Endothelial cell of umbilical vein (primary cell): ENCODE measurements around the gene ZNF33B. TPM values are rescaled to one million over a fixed set of nuclear protein-coding genes. Genes with fewer than 3 reads are reported as not detected.

ENCODE experiments used
- BruUV-seq: library from RNA; stranded (reverse); fragments of 400-500 nt; replicated peaks from 2 replicates; lab custom pipeline; 2021; lab: Mats Ljungman, UMichigan
- CTCF ChIA-PET: fragments of 300-600, 350-600 bp; sonication (Branson Sonifier 250); formaldehyde crosslinking; loops from one replicate; lab custom pipeline; 2021; ENCODE audit warnings: antibody characterized with exemption, inconsistent platforms; lab: Charles Lee
- POLR2A ChIA-PET: fragments of 300-600, 350-600 bp; sonication (Branson Sonifier 250); formaldehyde crosslinking; loops from one replicate; lab custom pipeline; 2021; ENCODE audit warnings: antibody characterized with exemption, inconsistent platforms; lab: Charles Lee
- DNase-seq: peaks from one replicate; pipeline ENCODE4 v3.0.0-alpha.2; 2011; ENCODE audit warnings: low read depth, low spot score
- FAIRE-seq: peaks from 2 replicates; lab custom pipeline; 2011; peaks lifted over from hg19 to GRCh38; lab: Jason Lieb, UNC
- H2AFZ ChIP-seq: 2 replicates; pipeline ENCODE4 v1.6.0; 2012; ENCODE audit warnings: low read depth, low read length, control low read depth, inconsistent platforms
- H3K27ac ChIP-seq: 2 replicates; pipeline ENCODE4 v1.5.1; 2011; ENCODE audit warnings: low read depth, mild to moderate bottlenecking, control low read depth, low read length, moderate library complexity; ENCODE audit not compliant: insufficient read depth
- H3K27me3 ChIP-seq, 2 experiments: 2 replicates each; pipeline versions ENCODE4 v1.6.0 to v1.6.1; 2011; ENCODE audit warnings: low read length in 2 of 2, mixed read lengths in 1 of 2; ENCODE audit not compliant: control insufficient read depth in 2 of 2, insufficient read depth in 2 of 2
- H3K36me3 ChIP-seq, 2 experiments: 2 replicates in 1 of 2; 3 replicates in 1 of 2; pipeline ENCODE4 v1.5.1; 2011; ENCODE audit warnings: low read length in 2 of 2, mild to moderate bottlenecking in 1 of 2, moderate library complexity in 1 of 2; ENCODE audit not compliant: control insufficient read depth in 2 of 2, insufficient read depth in 2 of 2; ENCODE audit errors: extremely low read depth in 1 of 2
- H3K4me1 ChIP-seq: 3 replicates; pipeline ENCODE4 v1.5.1; 2011; ENCODE audit warnings: mild to moderate bottlenecking, low read length; ENCODE audit not compliant: control insufficient read depth, insufficient read depth; ENCODE audit errors: extremely low read depth
- H3K4me2 ChIP-seq: 2 replicates; pipeline ENCODE4 v1.6.1; 2011; ENCODE audit warnings: low read length, control low read depth, mixed read lengths; ENCODE audit not compliant: insufficient read depth
- H3K4me3 ChIP-seq, 3 experiments: fragments of 200-600 bp in 1 of 3; sonication (generic), shearing (Covaris generic) in 1 of 3; replicated peaks in 1 of 3; 2 replicates each; pipeline ENCODE4 v1.5.1; 2011 to 2016; ENCODE audit warnings: control low read depth in 3 of 3, low read length in 3 of 3, mild to moderate bottlenecking in 2 of 3, inconsistent platforms in 1 of 3, low read depth in 1 of 3, moderate library complexity in 1 of 3; ENCODE audit not compliant: insufficient read depth in 1 of 3
- H3K79me2 ChIP-seq: 2 replicates; pipeline ENCODE4 v1.6.0; 2012; ENCODE audit warnings: low read length, inconsistent platforms; ENCODE audit not compliant: control insufficient read depth, insufficient read depth
- H3K9ac ChIP-seq: replicated peaks from 2 replicates; pipeline ENCODE3; 2011; ENCODE audit warnings: low read length, control low read depth; ENCODE audit not compliant: insufficient read depth; ENCODE audit errors: extremely low read depth
- H3K9me1 ChIP-seq: replicated peaks from 3 replicates; pipeline ENCODE4 v1.6.0; 2011; ENCODE audit warnings: mild to moderate bottlenecking, low read length; ENCODE audit not compliant: control insufficient read depth, insufficient read depth; ENCODE audit errors: extremely low read depth
- H3K9me3 ChIP-seq: replicated peaks from 2 replicates; pipeline ENCODE4 v1.5.1; 2012; ENCODE audit warnings: low read length, inconsistent platforms; ENCODE audit not compliant: control insufficient read depth, insufficient read depth
- H4K20me1 ChIP-seq: replicated peaks from 2 replicates; pipeline ENCODE3; 2011; ENCODE audit warnings: mild to moderate bottlenecking, low read length; ENCODE audit not compliant: control insufficient read depth, insufficient read depth; ENCODE audit errors: extremely low read depth
- EZH2 ChIP-seq: IDR thresholded peaks from 2 replicates; pipeline ENCODE4 v1.6.1; 2012; ENCODE audit warnings: borderline replicate concordance, low read depth, mild to moderate bottlenecking, moderate library complexity, low read length, inconsistent platforms; ENCODE audit not compliant: severe bottlenecking
- FOS ChIP-seq: IDR thresholded peaks from 2 replicates; pipeline ENCODE4 v1.6.1; 2011; ENCODE audit warnings: mild to moderate bottlenecking, low read length, moderate library complexity, borderline replicate concordance; ENCODE audit not compliant: insufficient read depth
- GATA2 ChIP-seq: IDR thresholded peaks from 2 replicates; pipeline ENCODE4 v1.7.0; 2011; ENCODE audit warnings: low read depth, mild to moderate bottlenecking, moderate library complexity, mixed read lengths, low read length; ENCODE audit not compliant: insufficient read length, insufficient read depth
- JUN ChIP-seq: IDR thresholded peaks from 2 replicates; pipeline ENCODE4 v1.6.1; 2011; ENCODE audit warnings: borderline replicate concordance, low read depth; ENCODE audit not compliant: insufficient read length, insufficient read depth
- MAX ChIP-seq: IDR thresholded peaks from 2 replicates; pipeline ENCODE4 v1.6.1; 2011; ENCODE audit not compliant: insufficient read depth, insufficient read length
- MYC ChIP-seq: IDR thresholded peaks from one replicate; pipeline ENCODE4 v1.6.1; 2011; ENCODE audit warnings: mild to moderate bottlenecking, low read depth, low read length
- POLR2A ChIP-seq: IDR thresholded peaks from 2 replicates; pipeline ENCODE4 v1.6.1; 2012; ENCODE audit warnings: low read depth, mild to moderate bottlenecking, control low read depth, low read length
- POLR2AphosphoS5 ChIP-seq: IDR thresholded peaks from 2 replicates; pipeline ENCODE4 v1.6.1; 2012; ENCODE audit warnings: low read depth, mild to moderate bottlenecking, control low read depth, low read length, moderate library complexity; ENCODE audit not compliant: insufficient read depth
- dilution Hi-C: fragments of 300-500 bp; cut with MboI; formaldehyde crosslinking; loops from one replicate; pipeline ENCODE4 v1.15.0; 2019; ENCODE audit warnings: low sequenced_read_pairs; ENCODE audit not compliant: extremely low pct_ligation_motif_present
- intact Hi-C: fragments of 100-400 bp; cut with micrococcal nuclease; formaldehyde crosslinking; loops from one replicate; pipeline ENCODE4 v1.10.0; 2022
- polyA plus RNA-seq, 4 experiments: library from polyadenylated mRNA; depleted of rRNA in 3 of 4; stranded (reverse) in 3 of 4; unstranded in 1 of 4; fragments of >200 nt; gene quantifications; 2 replicates each; pipeline versions ENCODE4 v1.2.1 to v1.2.3, GENCODE V29; 2011 to 2012; ENCODE audit warnings: missing spikeins in 1 of 4
- total RNA-seq: library from RNA; stranded (reverse); gene quantifications from 2 replicates; pipeline ENCODE4 v1.2.3, GENCODE V29; 2021
- TF ChIP-seq, protein P1 (sequence below), 2 donors: IDR thresholded peaks; 1 replicate in 1 of 2; 2 replicates in 1 of 2; pipeline ENCODE4 v1.5.1; 2011; ENCODE audit warnings: low read length in 2 of 2, mild to moderate bottlenecking in 2 of 2, moderate library complexity in 2 of 2, control low read depth in 1 of 2, inconsistent platforms in 1 of 2, low read depth in 1 of 2; ENCODE audit not compliant: insufficient read depth in 1 of 2; ENCODE audit errors: extremely low read depth in 1 of 2

ZNF33B gene
- total and polyA plus RNA-seq, 2 donors (not counting 3 experiments of a cell fraction or from before 2014, with no cell fraction given) = 14.0 to 15.3 TPM

DNA sequence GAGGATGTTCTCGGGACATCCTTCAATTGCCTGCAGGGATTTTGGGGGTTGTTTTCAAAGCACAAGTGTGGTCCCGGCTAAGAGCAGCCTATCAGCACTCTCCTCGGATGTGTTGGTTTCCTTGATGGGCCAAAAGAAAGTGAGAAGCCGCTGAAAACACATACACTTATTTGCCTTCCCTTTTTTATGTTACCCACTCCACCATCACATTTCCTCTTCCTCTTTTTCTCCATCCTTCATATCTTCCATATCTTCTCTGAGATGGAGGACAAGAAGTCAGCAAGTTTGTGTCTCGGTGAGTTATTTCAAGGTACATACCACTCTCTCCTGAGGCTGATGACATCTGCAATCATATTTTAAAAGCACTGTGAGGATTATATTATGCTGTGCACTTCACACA, 64.0 kb downstream of the ZNF33B start:
- Histone ChIP-seq H2AFZ (no peak overlapping the region), H3K27ac (no peak overlapping the region), H3K4me2 (no peak overlapping the region), H3K27me3 (no peaks in the 10 kb centered on the region), H4K20me1 (no peaks in the 10 kb centered on the region), H3K4me1 (no peaks in the 10 kb centered on the region), H3K9me1 (no peaks in the 10 kb centered on the region), H3K36me3 (no peaks in the 10 kb centered on the region), H3K9me3 (no peaks in the 10 kb centered on the region), H3K9ac (no peak overlapping the region), H3K4me3 (no peak overlapping the region), H3K79me2 (no peaks in the 10 kb centered on the region)
- BruUV-seq = no TSS peak
- FAIRE-seq (no peak), DNase-seq (no peak)
- ChIA-PET CTCF (no interaction called here), POLR2A (no interaction called here)
- dilution Hi-C loops = no loop called here
- intact Hi-C loops = no loop called here
- TF ChIP-seq MAX (no peak), EZH2 (no peak), POLR2A (no peak), MYC (no peak), JUN (no peak), FOS (no peak), POLR2AphosphoS5 (no peak), GATA2 (no peak)
- TF ChIP-seq, protein P1, sequence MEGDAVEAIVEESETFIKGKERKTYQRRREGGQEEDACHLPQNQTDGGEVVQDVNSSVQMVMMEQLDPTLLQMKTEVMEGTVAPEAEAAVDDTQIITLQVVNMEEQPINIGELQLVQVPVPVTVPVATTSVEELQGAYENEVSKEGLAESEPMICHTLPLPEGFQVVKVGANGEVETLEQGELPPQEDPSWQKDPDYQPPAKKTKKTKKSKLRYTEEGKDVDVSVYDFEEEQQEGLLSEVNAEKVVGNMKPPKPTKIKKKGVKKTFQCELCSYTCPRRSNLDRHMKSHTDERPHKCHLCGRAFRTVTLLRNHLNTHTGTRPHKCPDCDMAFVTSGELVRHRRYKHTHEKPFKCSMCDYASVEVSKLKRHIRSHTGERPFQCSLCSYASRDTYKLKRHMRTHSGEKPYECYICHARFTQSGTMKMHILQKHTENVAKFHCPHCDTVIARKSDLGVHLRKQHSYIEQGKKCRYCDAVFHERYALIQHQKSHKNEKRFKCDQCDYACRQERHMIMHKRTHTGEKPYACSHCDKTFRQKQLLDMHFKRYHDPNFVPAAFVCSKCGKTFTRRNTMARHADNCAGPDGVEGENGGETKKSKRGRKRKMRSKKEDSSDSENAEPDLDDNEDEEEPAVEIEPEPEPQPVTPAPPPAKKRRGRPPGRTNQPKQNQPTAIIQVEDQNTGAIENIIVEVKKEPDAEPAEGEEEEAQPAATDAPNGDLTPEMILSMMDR (IDR thresholded peaks at IDR 0.05; ENCODE audit: extremely low read depth in 1 of 2, insufficient read depth in 1 of 2, low read depth in 1 of 2, low read length in 2 of 2) = no peak
